Measurements from ENCODE around the gene ZNF74.
"Not testable (repeated sequence)": the region's sequence is repeated elsewhere in the genome, so short reads cannot be mapped to it uniquely, and the experiment has no call there.

ZNF74 gene

DNA sequence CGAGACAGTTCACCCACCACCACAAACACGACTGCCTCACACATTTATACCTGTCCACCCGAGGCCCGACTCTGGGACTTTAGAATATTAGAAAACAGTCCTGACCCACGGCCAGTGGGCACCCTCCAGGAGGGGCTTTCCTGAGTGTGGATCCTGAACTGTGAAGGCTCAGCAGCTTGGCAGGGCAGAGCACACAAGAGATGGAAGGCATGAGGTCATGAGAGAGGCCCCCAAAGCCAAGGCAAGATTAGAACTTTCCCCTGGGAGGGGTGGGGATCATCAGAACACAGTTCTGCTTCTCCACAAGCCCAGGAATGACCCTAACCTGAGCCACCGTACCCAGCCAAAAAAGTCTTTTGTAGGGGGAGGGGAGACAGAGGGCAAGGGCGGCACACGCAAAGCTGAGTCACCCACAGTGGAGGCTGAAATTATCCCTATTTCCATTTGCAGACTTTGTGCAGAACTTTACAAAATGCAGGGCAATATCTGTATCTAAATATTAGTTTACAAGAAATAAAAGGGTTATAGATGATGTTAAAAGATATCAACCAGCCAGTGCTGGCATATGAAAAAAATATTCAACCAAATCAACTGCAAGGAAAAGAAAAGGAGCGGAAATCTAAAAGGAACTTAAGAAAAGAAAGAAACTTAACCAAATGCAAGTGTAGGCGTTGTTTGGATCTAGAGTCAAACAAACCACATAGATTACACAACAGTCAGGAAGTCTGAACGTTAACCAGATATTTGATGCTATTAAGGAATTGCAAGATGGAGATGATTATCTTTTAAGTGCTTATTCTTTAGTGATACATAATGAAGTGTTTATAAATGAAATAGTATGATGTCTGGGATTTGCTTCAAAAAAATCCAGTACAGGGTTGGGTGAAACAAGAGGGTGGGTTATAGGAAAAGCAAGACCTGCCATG lies 29.4 kb upstream of the ZNF74 start:
- DNase-seq (ENCODE audit: low spot score); in situ Hi-C loops (cut with MboI; ENCODE audit: low pct_unique_long_range_greater_than_20kb, low sequenced_read_pairs, unreplicated experiment): not testable (repeated sequence)

- DNase-seq (ENCODE audit: low spot score); in situ Hi-C loops (cut with MboI; ENCODE audit: low pct_unique_long_range_greater_than_20kb, low sequenced_read_pairs, unreplicated experiment): not testable (repeated sequence)
Observed at GRCh38 chr22:20366841-20367240, 27.1 kb upstream of the ZNF74 start.

GRCh38 chr22:20368875-20369274 lies 25.1 kb upstream of the ZNF74 start:
- DNase-seq (ENCODE audit: low spot score); in situ Hi-C loops (cut with MboI; ENCODE audit: low pct_unique_long_range_greater_than_20kb, low sequenced_read_pairs, unreplicated experiment): not testable (repeated sequence)

DNA sequence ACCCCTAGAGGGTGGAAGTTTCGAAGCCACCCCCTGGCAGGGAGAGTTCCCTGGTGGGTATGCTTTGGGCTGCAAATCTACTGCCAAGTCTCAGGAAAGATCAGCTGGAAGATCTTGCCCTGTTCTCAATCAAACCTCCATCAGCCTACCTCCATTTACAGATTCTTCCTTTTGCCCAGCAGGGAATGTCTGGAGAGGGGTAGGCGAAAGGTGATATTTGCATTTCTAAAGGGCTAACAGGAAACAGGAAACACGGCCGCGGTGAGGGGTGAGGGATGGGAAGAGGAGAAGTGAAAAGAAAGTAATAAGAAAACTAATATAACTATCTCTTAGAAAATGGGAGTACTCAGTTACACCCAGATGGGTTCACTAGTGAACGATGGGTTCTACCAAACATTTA lies 22.3 kb upstream of the ZNF74 start:
- DNase-seq (ENCODE audit: low spot score); in situ Hi-C loops (cut with MboI; ENCODE audit: low pct_unique_long_range_greater_than_20kb, low sequenced_read_pairs, unreplicated experiment): not testable (repeated sequence)

DNA sequence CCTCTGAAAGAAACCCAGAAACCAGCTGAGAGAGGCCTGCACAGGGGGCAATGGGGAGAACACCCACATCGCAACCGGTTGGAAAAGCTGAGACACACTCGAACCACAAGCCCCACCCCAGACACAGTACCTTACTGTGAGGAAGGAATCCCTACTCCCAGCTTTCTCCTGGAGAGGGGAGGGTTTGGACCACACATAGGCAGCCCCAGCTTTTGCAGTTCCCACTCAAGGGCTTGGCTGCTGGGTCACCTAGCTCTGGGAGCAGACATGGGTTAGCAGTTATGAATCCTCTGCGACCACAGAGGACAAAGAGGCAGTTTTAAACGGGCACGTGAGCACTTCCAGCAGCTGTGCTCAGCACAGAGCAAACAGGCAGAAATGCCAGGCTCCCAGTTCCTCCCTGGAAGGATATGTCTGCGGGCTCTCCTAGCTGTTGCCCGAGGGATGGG lies 21.5 kb upstream of the ZNF74 start:
- in situ Hi-C loops (cut with MboI; ENCODE audit: low pct_unique_long_range_greater_than_20kb, low sequenced_read_pairs, unreplicated experiment), result not testable (repeated sequence)

DNA sequence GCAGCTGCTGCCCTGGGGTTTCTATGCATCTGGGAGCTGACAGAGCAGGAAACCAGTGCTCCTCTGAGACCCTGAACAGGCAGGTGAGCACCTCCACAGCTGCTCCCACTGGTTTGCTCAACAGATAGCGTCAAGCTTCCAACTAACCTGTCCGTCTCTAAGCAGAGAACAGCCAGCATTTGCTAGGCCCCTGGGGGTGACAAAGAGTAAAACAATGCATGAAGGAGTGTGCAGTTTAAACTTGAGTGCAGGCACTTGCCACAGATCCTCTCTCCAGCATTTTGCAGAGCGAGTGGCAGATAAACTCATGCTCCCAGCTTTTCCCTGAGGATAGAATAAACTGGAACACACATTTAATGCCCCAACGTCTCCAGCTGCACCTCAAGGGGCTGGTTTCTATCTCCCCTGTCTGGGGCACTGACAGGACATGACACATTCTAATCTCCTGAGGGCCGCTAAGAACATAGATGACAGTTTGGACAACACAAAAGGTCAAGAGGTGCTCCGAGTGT lies 20.7 kb upstream of the ZNF74 start:
- in situ Hi-C loops (cut with MboI; ENCODE audit: low pct_unique_long_range_greater_than_20kb, low sequenced_read_pairs, unreplicated experiment); DNase-seq (ENCODE audit: low spot score): not testable (repeated sequence)

More for the DNA sequence above, 21.5 kb upstream of the ZNF74 start:
- not testable (repeated sequence) for DNase-seq (ENCODE audit: low spot score)

DNA sequence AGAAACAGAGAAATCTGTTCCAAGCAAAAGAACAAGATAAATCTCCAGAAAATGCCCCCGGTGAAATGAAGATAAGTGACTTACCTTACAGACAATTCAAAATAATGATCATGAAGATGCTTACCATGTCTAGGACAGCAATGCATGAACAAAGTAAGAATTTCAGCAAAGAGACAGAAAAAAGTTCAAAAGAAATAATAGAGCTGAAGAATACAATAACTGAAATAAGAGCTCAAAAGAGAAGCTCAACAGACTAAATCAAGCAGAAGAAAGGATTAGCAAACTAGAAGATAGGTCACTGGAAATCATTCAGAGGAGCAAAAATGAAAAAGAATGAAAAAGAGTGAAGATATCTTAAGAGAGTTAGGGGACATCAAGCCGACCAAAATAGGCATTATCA lies 19.8 kb upstream of the ZNF74 start:
- DNase-seq (ENCODE audit: low spot score); in situ Hi-C loops (cut with MboI; ENCODE audit: low pct_unique_long_range_greater_than_20kb, low sequenced_read_pairs, unreplicated experiment): not testable (repeated sequence)

GRCh38 chr22:20376281-20376680 lies 17.7 kb upstream of the ZNF74 start:
- DNase-seq (ENCODE audit: low spot score); in situ Hi-C loops (cut with MboI; ENCODE audit: low pct_unique_long_range_greater_than_20kb, low sequenced_read_pairs, unreplicated experiment): not testable (repeated sequence)

GRCh38 chr22:20376983-20377382 lies 17.0 kb upstream of the ZNF74 start:
- in situ Hi-C loops (cut with MboI; ENCODE audit: low pct_unique_long_range_greater_than_20kb, low sequenced_read_pairs, unreplicated experiment); DNase-seq (ENCODE audit: low spot score): not testable (repeated sequence)

GRCh38 chr22:20378110-20378509 lies 15.8 kb upstream of the ZNF74 start:
- TF ChIP-seq CTCF (IDR thresholded peaks at IDR 0.05; ENCODE audit: extremely low read depth, insufficient read depth, missing control alignments), result no peak

GRCh38 chr22:20378684-20379083 lies 15.3 kb upstream of the ZNF74 start:
- in situ Hi-C loops (cut with MboI; ENCODE audit: low pct_unique_long_range_greater_than_20kb, low sequenced_read_pairs, unreplicated experiment); DNase-seq (ENCODE audit: low spot score): not testable (repeated sequence)

More at GRCh38 chr22:20378110-20378509, 15.8 kb upstream of the ZNF74 start:
- in situ Hi-C loops (cut with MboI; ENCODE audit: low pct_unique_long_range_greater_than_20kb, low sequenced_read_pairs, unreplicated experiment), result no loop called here
- DNase-seq (ENCODE audit: low spot score), result no peak

GRCh38 chr22:20380486-20380885 lies 13.5 kb upstream of the ZNF74 start:
- no peak for DNase-seq (ENCODE audit: low spot score)
- TF ChIP-seq CTCF (IDR thresholded peaks at IDR 0.05; ENCODE audit: extremely low read depth, insufficient read depth, missing control alignments), result no peak
- in situ Hi-C loops (cut with MboI; ENCODE audit: low pct_unique_long_range_greater_than_20kb, low sequenced_read_pairs, unreplicated experiment), result no loop called here
